Measurements from ENCODE around the gene NUP210. TPM values are rescaled to one million over a fixed set of nuclear protein-coding genes. Genes with fewer than 3 reads are reported as not detected.

The NUP210 gene
- total RNA-seq, 4 donors from 2014 or later: 1.7 to 3.6 (median 2.7) TPM

GRCh38 chr3:13368834-13369233 lies 51.3 kb downstream of the NUP210 start:
- H3K4me1 ChIP-seq: no peaks in the 10 kb centered on the region
- H3K36me3 ChIP-seq: no peaks in the 10 kb centered on the region
- intact Hi-C loops (cut with DNase I; ENCODE audit: low total_unique reads): no loop called here
- no peaks in the 10 kb centered on the region for H3K9me3 ChIP-seq
- TF ChIP-seq POLR2A (IDR thresholded peaks at IDR 0.05) (no peak), CTCF (IDR thresholded peaks at IDR 0.05 in 4 of 5, conservative IDR thresholded peaks at IDR 0.05 in 1 of 5) (no peak)
- H3K27me3 ChIP-seq: no peaks in the 10 kb centered on the region
- no peak for DNase-seq
- no peak overlapping the region for H3K27ac ChIP-seq
- H3K4me3 ChIP-seq: no peak overlapping the region
- in situ Hi-C loops (cut with MboI; ENCODE audit: low sequenced_read_pairs in 4 of 4): no loop called here
- ATAC-seq: no peak

GRCh38 chr3:13367728-13368127 lies 52.4 kb downstream of the NUP210 start:
- no peak for DNase-seq
- no peak for ATAC-seq

GRCh38 chr3:13365390-13366379 lies 54.4 kb downstream of the NUP210 start:
- ATAC-seq: no peak
- H3K4me1 ChIP-seq: no peaks in the 10 kb centered on the region
- no peak for TF ChIP-seq POLR2A (IDR thresholded peaks at IDR 0.05)
- TF ChIP-seq CTCF (IDR thresholded peaks at IDR 0.05 in 4 of 5, conservative IDR thresholded peaks at IDR 0.05 in 1 of 5): no peak
- intact Hi-C loops (cut with DNase I; ENCODE audit: low total_unique reads): no loop called here
- H3K27ac ChIP-seq: no peak overlapping the region
- H3K36me3 ChIP-seq: no peaks in the 10 kb centered on the region
- no peaks in the 10 kb centered on the region for H3K9me3 ChIP-seq
- DNase-seq: no peak
- no peak overlapping the region for H3K4me3 ChIP-seq
- in situ Hi-C loops (cut with MboI; ENCODE audit: low sequenced_read_pairs in 4 of 4): no loop called here
- H3K27me3 ChIP-seq: no peaks in the 10 kb centered on the region

More at GRCh38 chr3:13367728-13368127, 52.4 kb downstream of the NUP210 start:
- intact Hi-C loops (cut with DNase I; ENCODE audit: low total_unique reads) (no loop called here), in situ Hi-C loops (cut with MboI; ENCODE audit: low sequenced_read_pairs in 4 of 4) (no loop called here)
- no peaks in the 10 kb centered on the region for H3K4me1 ChIP-seq
- H3K4me3 ChIP-seq: no peak overlapping the region
- H3K27me3 ChIP-seq: no peaks in the 10 kb centered on the region
- H3K9me3 ChIP-seq: no peaks in the 10 kb centered on the region
- H3K36me3 ChIP-seq: no peaks in the 10 kb centered on the region
- H3K27ac ChIP-seq: no peak overlapping the region
- TF ChIP-seq CTCF (IDR thresholded peaks at IDR 0.05 in 4 of 5, conservative IDR thresholded peaks at IDR 0.05 in 1 of 5) (no peak), POLR2A (IDR thresholded peaks at IDR 0.05) (no peak)

DNA sequence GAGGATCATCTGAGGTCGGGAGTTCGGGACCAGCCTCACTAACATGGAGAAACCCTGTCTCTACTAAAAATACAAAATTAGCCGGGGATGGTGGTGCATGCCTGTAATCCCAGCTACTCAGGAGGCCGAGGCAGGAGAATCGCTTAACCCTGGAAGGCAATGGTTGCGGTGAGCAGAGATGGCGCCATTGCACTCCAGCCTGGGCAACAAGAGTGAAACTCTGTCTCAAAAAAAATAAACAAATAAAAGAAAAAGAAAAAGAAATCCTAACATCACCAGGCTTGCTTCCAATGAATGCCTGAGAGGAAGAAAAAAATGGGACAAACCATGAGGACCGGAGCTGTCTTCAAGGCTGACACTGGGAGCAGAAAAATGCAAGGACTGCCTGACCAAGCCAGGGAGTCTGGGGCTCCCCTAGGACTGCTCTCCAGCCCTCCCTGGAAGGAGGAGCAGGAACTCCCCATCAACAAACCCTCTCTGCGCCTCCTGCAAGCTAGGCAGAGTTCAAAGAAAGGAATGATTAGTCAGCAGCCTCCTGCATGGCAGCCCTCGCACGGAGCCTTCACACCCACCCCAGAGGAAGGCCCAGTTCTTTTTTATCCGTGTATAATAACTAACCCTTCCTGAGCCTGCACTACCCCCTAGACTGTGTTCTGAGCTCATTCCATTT lies 55.4 kb downstream of the NUP210 start:
- Histone ChIP-seq H3K27ac (no peak overlapping the region), H3K9me3 (no peaks in the 10 kb centered on the region), H3K4me1 (no peaks in the 10 kb centered on the region), H3K27me3 (no peaks in the 10 kb centered on the region), H3K4me3 (no peak overlapping the region), H3K36me3 (no peaks in the 10 kb centered on the region)
- ATAC-seq (no peak), DNase-seq (no peak)
- intact Hi-C loops (cut with DNase I; ENCODE audit: low total_unique reads) (no loop called here), in situ Hi-C loops (cut with MboI; ENCODE audit: low sequenced_read_pairs in 4 of 4) (no loop called here)
- no peak for TF ChIP-seq POLR2A (IDR thresholded peaks at IDR 0.05)
- TF ChIP-seq CTCF (IDR thresholded peaks at IDR 0.05 in 4 of 5, conservative IDR thresholded peaks at IDR 0.05 in 1 of 5): no peak
